Mucosa of descending colon (tissue), 3 donors: ENCODE measurements around the gene GPATCH8. TPM values are rescaled to one million over a fixed set of nuclear protein-coding genes. Genes with fewer than 3 reads are reported as not detected.
A peak's percentile ranks its signal among the peaks of the same experiment; 100 is the strongest.
"Not testable (repeated sequence)": the region's sequence is repeated elsewhere in the genome, so short reads cannot be mapped to it uniquely, and the experiment has no call there.

Experiments used
- ATAC-seq: fragments of 200-7000 bp; cut with Tn5 transposase; one replicate; pipeline ENCODE4 v1.9.1; 2020; ENCODE audit warnings: mild to moderate bottlenecking, moderate library complexity
- DNase-seq, 3 donors: peaks; one replicate each; pipeline ENCODE4 v3.0.0-alpha.2; 2020
- H3K36me3 ChIP-seq: fragments of 200-600 bp; one replicate; pipeline ENCODE4 v1.8.0; 2021; ENCODE audit warnings: low read depth, mild to moderate bottlenecking
- H3K4me1 ChIP-seq: fragments of 200-600 bp; one replicate; pipeline ENCODE4 v1.8.0; 2021; ENCODE audit warnings: low read depth, mild to moderate bottlenecking
- H3K4me3 ChIP-seq: fragments of 200-600 bp; one replicate; pipeline ENCODE4 v1.8.0; 2021; ENCODE audit warnings: mild to moderate bottlenecking
- H3K9me3 ChIP-seq: fragments of 200-600 bp; one replicate; pipeline ENCODE4 v1.8.0; 2021; ENCODE audit warnings: mild to moderate bottlenecking
- CTCF ChIP-seq: fragments of 200-600 bp; IDR thresholded peaks from one replicate; pipeline ENCODE4 v1.8.0; 2022; ENCODE audit warnings: antibody characterized with exemption, mild to moderate bottlenecking
- intact Hi-C, 2 donors: fragments of 100-400 bp; cut with DNase I in 1 of 2; cut with micrococcal nuclease in 1 of 2; formaldehyde crosslinking; loops; one replicate each; pipeline versions ENCODE4 v1.11.0 to v1.11.1; 2022; cut with DNase I, micrococcal nuclease
- total RNA-seq, 3 donors: library from RNA; stranded (reverse); fragmentation: NEBNext Ultra II Directional in 2 of 3; extraction: Animal tissue kit (Norgen Biotek cat#: 25700) in 2 of 3; gene quantifications; one replicate each; pipeline versions ENCODE4 v1.2.1 to v1.2.4, GENCODE V29; 2021 to 2023
- donor health status: DM: no; HTN: no; CAD: no; lungs with moderate emphysema.
- donor health status: DM: no; HTN: no; CAD: no.
- donor health status: DM: no; HTN: yes; CAD: no.

GPATCH8 gene
- total RNA-seq, 3 donors from 2014 or later: 34.8 to 48.4 (median 36.3) TPM

DNA sequence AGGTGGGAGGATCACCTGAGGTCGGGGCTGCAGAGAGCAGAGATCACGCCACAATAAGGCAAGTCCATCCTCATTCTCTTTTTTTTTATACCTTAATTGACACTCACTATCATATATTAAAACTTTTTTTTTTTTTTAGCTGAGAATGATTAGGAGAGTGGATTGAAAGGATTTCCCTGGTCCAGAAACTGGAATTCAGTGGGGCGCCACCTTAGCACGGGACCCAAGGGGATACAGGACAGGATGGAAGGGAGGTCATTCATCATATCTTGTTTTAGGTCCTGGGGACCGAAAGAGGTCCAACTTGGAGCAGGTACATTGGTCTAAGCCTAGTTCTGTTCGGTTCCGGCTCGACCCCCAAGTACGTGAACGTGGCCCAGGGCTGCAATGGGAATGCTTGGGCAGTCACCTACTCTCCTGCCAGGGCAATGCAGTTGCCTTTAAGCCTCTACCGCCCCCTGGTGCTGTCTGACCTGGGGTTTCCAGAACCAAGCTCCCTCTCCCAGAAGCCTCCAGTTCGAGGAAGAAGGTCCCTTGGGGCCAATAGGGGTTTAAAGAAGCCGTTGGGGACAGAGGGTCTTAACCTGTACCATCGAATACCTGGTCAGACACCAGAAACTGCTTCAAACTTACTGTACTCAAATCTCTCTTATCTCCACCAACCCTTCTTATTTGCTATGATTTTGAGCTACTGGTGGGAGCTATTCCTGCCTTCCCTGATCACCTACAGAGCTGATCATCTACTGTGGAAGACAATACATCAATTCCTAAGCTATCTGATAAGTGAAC is 19.9 kb upstream of the GPATCH8 start:
- H3K9me3 ChIP-seq: peaks cover 7% of the 10 kb centered on the region
- no peaks in the 10 kb centered on the region for H3K4me1 ChIP-seq
- ATAC-seq: peak; percentile 71
- DNase-seq: peak; percentile 56 to 81 (median 77)
- H3K36me3 ChIP-seq: no peaks in the 10 kb centered on the region
- no peak overlapping the region for H3K4me3 ChIP-seq
- TF ChIP-seq CTCF: no peak
- intact Hi-C loops: no loop called here

DNA sequence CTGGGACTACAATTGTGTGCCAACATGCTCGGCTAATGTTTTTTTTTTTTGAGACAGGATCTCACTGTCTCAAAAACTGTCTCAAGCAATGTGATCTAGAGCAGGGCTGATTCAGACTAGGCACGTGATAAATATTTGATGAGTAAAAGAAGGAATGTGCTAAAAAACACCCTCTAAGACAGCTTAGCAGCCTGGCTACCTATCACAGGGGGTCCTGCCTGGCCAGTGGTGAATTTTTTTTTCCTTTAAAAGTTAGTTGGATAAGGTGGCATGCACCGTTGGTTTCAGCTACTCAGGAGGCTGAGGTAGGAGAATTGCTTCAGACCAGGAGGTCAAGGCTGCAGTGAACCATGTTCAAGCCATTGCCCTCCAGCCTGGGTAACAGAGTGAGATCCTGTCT is 14.8 kb upstream of the GPATCH8 start:
- no peaks in the 10 kb centered on the region for H3K4me1 ChIP-seq
- no peak overlapping the region for H3K4me3 ChIP-seq
- H3K36me3 ChIP-seq: no peaks in the 10 kb centered on the region
- intact Hi-C loops: no loop called here
- ATAC-seq (no peak), DNase-seq (no peak)
- no peak for TF ChIP-seq CTCF
- H3K9me3 ChIP-seq: no peaks in the 10 kb centered on the region

DNA sequence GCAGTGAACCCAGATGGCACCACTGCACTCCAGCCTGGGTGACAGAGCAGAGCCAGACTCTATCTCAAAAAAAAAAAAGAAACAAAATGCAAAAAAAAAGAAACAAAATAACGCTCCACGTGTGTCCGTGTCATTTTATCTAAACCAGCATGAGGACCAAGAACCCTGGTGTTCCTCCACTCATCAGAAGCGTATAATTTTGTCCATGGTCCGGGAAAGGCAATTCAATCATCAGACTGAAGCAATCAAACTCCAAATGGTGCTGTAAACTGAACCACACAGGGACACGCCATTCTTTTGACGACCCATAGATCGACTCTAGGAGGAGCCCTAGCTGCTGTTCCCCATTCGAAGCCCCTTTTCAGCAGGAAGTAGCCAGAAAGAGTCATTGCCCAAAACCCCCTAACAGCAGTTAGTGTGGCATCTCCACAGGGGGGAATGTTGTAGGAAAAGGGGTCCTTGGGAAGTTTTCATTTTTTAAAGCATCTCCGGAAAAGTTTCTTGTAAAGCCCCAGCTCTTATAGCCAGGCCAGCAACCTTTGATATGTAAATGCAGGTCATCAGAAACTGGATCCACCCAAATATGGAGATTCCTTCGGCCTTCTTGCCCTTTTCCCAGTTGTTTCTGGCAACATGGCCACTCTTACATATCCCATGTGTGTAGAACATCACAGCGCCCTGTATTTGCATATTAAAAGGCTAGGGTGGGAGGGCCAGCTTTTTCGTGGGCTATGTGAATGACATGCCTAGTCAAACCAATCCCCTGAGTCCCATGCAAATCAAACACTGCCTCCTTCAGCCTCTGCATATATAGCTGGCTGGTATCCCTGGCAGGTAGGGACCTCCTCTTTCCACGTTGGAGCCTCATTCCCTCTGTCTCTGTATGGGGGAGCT is 8.3 kb upstream of the GPATCH8 start:
- DNase-seq, H3K36me3 ChIP-seq, intact Hi-C loops, H3K4me1 ChIP-seq, ATAC-seq, H3K9me3 ChIP-seq, H3K4me3 ChIP-seq: not testable (repeated sequence)

DNA sequence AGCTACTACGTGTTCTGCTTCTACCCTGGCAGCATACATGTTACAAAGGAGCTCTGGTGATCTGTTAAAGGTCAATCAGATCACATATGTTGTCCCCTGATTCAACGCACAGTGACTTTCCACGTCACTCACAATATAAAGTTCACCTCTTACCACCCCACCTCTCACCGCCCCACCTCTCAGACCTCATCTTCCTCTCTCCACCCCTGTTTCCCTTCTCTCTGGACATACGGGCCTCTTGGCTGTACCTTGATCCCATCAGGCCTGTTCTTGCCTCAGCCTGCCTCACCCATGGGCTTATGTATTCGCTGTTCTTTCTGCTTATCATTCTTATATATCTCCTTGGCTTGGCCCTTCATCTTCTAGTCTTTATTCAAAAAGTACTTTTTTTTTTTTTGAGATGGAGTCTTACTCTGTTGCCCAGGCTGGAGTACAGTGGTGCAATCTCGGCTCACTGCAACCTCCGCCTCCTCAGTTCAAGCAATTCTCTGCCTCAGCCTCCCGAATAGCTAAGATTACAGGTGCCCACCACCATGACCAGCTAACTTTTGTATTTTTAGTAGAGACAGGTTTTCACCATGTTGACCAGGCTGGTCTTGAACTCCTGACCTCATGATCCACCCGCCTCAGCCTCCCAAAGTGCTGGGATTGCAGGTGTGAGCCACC is 3.9 kb upstream of the GPATCH8 start:
- ATAC-seq, H3K9me3 ChIP-seq, H3K4me1 ChIP-seq, DNase-seq, intact Hi-C loops, H3K4me3 ChIP-seq, H3K36me3 ChIP-seq: not testable (repeated sequence)

DNA sequence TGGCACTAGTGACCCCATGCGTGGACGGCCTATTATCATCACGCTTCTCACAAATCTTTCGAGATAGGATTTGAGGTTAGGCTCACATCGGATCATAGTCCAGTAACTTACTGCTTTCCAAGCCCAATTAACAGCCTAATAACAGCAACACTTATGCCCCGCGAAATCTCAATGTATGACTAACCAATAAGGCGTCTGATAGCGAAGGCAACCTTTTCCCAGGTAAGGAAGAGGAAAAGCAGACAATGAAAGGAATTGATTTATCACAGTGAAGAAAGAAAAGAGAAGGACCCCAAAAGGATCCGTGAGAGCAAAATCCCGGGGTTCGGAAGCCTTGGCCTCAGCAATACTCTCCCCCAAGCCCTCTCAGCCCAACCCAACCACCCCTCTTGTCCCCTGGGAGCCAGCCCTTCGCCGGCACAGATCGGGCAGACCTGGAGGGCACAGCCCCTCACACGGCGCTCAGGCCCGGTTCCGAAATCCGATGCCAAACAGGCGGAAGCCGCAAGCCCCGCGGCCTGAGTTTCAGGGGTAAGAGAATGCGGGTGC is 534 bp downstream of the GPATCH8 start:
- Histone ChIP-seq H3K36me3 (no peaks in the 10 kb centered on the region), H3K4me1 (peaks cover 29% of the 10 kb centered on the region), H3K9me3 (no peaks in the 10 kb centered on the region), H3K4me3 (peak overlapping the region; percentile 47)
- intact Hi-C loops: no loop called here
- TF ChIP-seq CTCF: no peak
- ATAC-seq: peak; percentile 42
- peak in 1 of 3 donors; percentile 16 for DNase-seq

DNA sequence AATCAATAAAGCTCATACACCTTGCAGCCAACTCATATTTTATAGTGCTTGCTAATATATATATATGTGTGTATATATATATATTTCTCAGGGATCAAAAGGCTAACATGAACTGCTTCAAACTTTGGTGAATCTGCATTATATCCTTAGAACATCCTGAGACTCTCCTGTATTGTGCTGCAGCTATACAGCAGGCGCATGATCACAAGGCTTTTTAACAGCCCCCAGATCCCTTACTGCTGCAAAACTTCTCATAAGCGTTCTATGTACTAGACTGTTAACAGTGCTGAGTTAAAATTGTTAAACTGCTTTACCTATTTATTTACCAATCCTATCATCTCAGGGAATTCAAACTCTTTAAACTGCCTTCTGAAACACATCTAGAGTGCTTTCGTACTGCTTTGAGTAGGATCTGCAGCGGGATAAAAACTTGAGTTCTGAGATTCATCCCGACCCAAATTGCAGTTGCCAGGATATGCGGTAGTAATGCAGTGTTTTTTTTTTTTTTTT is 1.3 kb downstream of the GPATCH8 start:
- intact Hi-C loops: no loop called here
- H3K36me3 ChIP-seq: no peaks in the 10 kb centered on the region
- H3K4me1 ChIP-seq: peaks cover 29% of the 10 kb centered on the region
- no peak for DNase-seq
- TF ChIP-seq CTCF: no peak
- H3K4me3 ChIP-seq: peak overlapping the region; percentile 47
- no peak for ATAC-seq
- H3K9me3 ChIP-seq: no peaks in the 10 kb centered on the region
